Amniotic stem cell (primary cell): ENCODE measurements around the gene TPRA1.
"Not testable (repeated sequence)": the region's sequence is repeated elsewhere in the genome, so short reads cannot be mapped to it uniquely, and the experiment has no call there.

Experiments used
- DNase-seq: peaks from one replicate; lab custom pipeline; 2025; lab: John Stamatoyannopoulos, UW

TPRA1 gene

GRCh38 chr3:127616836-127617605 is 26.5 kb upstream of the TPRA1 start:
- DNase-seq, result no peak

- no peak for DNase-seq
These were observed 25.2 kb upstream of the TPRA1 start for GRCh38 chr3:127615631-127616305.

- DNase-seq, result no peak
These were observed 24.5 kb upstream of the TPRA1 start for GRCh38 chr3:127614928-127615589.

- no peak for DNase-seq
These were observed 22.9 kb upstream of the TPRA1 start for GRCh38 chr3:127613406-127613805.

GRCh38 chr3:127612966-127613365 is 22.4 kb upstream of the TPRA1 start:
- DNase-seq, result no peak

GRCh38 chr3:127611251-127611650 is 20.7 kb upstream of the TPRA1 start:
- DNase-seq, result no peak

- no peak for DNase-seq
These were observed 19.6 kb upstream of the TPRA1 start for GRCh38 chr3:127610105-127610504.

- no peak for DNase-seq
These were observed 17.8 kb upstream of the TPRA1 start for GRCh38 chr3:127608362-127608718.

- DNase-seq, result no peak
These were observed 17.3 kb upstream of the TPRA1 start for GRCh38 chr3:127607675-127608361.

GRCh38 chr3:127606981-127607595 is 16.6 kb upstream of the TPRA1 start:
- DNase-seq, result no peak

- no peak for DNase-seq
These were observed 15.7 kb upstream of the TPRA1 start for GRCh38 chr3:127606086-127606805.

GRCh38 chr3:127605547-127605946 is 15.0 kb upstream of the TPRA1 start:
- DNase-seq, result not testable (repeated sequence)

GRCh38 chr3:127604546-127605165 is 14.1 kb upstream of the TPRA1 start:
- DNase-seq, result no peak

GRCh38 chr3:127604035-127604434 is 13.5 kb upstream of the TPRA1 start:
- no peak for DNase-seq

- DNase-seq, result no peak
These were observed 10.4 kb upstream of the TPRA1 start for GRCh38 chr3:127600749-127601456.

- DNase-seq, result no peak
These were observed 8.5 kb upstream of the TPRA1 start for GRCh38 chr3:127598841-127599570.

GRCh38 chr3:127597020-127597771 is 6.7 kb upstream of the TPRA1 start:
- no peak for DNase-seq

GRCh38 chr3:127595303-127595702 is 4.8 kb upstream of the TPRA1 start:
- no peak for DNase-seq

- DNase-seq, result no peak
These were observed 2.6 kb upstream of the TPRA1 start for GRCh38 chr3:127593178-127593577.
